HTERT RPE-1 (cell line): ENCODE results near the gene KIF5C.
"Not testable (repeated sequence)": the region's sequence is repeated elsewhere in the genome, so short reads cannot be mapped to it uniquely, and the experiment has no call there.

Experiments used
- in situ Hi-C: fragments of 300-500 bp; cut with MboI; formaldehyde crosslinking; loops from 4 replicates; pipeline ENCODE4 v1.14.3; 2020; ENCODE audit warnings: low sequenced_read_pairs

The KIF5C gene

DNA sequence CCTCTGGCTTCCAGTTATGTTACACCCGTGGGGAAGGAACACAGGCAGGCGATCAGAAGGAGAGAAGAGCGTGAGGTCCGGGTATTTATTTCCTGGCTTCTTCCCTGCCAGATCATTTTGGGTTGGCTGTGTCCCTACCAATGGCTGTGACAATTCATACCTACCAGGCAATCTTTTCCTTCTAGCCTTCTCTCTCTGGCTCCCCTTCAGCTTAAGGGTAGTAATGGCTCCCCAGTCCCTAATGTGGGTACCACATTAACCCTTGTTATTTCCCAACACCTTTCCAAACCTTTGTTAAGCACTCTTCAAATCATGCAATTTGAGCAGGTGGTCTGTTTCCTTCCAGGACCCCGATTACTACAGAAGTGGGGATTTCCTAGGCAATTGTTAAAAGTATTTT is 84.7 kb downstream of the KIF5C start:
- in situ Hi-C loops, result no loop called here

GRCh38 chr2:148960483-148960882 is 85.5 kb downstream of the KIF5C start:
- in situ Hi-C loops, result no loop called here

- in situ Hi-C loops, result no loop called here
Observed at GRCh38 chr2:148963461-148963860, 88.4 kb downstream of the KIF5C start.

DNA sequence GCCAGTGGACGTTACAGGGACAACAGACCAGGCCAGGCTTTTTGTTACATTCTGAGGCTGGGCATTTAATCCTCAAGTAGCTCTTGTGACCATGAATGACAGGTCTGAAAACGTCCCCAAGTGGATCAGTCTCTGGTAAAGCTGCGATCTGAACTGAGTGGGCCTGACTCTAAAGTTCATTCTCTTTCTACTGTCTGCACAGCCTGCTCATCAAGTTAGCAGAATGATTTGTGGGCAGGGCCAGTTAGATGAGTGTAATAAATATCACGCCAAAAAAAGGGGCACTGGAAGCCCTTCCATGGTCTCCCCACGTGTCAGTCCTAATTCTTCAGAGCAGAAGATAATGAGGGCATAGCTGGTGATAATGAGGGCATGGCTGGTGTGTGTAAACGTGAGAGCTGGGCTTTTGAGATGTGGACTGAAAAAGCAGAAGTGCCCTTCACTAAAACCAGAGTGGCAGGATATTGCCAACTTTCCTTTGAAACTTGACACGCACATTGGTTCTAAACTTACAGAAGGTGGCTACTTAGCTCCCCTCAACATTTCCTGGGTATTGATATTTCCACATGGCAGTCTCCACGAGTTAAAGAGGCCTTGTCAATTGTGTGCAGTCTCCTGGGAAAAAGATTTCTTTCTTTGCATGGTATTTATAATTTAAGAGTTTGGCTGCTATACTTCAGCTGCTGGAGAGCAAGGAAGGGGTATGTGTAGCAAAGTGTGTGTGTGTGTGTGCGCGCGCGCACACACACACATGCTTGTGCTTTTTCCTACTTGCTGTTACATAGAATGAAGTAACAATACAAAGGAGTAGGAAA is 90.8 kb downstream of the KIF5C start:
- in situ Hi-C loops, result no loop called here

DNA sequence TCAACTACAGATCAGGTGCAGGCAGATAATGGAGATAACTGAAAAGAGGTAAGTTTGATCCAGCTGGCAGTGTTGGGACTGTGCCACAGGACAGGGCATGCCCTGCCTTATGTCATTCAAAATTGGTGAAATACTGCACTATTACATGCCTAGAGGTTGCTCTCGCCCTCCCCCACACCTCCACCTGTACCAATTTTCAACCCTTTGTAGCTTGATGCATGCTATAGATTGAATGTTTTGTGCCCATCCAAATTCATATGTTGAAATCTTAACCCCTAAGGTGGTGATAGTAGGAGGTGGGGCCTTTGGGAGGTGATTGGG is 91.4 kb downstream of the KIF5C start:
- in situ Hi-C loops, result no loop called here

DNA sequence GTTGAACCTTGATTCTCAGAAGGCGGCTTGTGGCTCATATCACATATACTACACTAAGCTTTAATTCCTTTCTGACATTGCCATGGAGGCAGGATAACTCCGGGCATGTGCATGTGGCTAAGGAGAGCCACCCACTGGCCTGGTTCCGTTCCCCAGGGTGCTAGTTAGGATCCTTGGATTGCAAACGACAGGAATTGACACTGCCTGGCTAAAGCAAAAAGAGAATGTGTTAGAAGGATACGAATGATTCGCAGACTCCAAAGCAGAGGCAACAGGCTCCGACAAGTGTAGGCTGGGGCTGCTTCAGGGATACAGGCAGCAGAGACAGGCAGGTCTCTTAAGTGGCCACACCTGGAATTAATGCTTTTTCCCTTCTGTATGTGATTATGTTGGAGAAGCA is 92.0 kb downstream of the KIF5C start:
- in situ Hi-C loops, result no loop called here

GRCh38 chr2:148967578-148967977 is 92.6 kb downstream of the KIF5C start:
- in situ Hi-C loops, result no loop called here

- in situ Hi-C loops, result no loop called here
Observed at GRCh38 chr2:148968301-148968700, 93.3 kb downstream of the KIF5C start.

DNA sequence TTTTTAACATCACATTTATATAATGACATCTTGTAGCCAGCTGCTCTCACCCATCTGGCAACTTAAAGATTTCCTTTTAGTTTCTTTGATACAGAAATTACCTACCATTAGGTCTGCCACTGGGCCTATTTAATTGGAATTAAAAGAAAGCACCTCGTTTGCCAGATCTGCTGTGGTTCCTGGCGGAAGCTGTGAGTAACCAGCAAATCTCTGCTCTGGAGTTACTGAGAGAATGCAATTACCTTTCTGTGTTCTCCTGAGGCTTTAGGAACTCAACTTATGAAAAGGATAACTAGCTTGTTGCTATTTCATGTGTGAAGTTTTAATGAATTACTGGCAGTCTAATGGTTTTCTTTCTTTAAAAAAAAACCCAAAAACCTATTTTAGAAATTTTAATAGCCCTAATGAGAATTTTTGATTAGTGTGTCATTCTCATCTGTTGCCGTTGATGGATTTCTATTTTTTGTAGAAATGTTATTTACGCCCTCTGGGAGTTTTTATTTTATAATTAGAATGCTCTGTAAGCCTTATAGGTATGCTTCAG is 93.8 kb downstream of the KIF5C start:
- in situ Hi-C loops, result no loop called here

DNA sequence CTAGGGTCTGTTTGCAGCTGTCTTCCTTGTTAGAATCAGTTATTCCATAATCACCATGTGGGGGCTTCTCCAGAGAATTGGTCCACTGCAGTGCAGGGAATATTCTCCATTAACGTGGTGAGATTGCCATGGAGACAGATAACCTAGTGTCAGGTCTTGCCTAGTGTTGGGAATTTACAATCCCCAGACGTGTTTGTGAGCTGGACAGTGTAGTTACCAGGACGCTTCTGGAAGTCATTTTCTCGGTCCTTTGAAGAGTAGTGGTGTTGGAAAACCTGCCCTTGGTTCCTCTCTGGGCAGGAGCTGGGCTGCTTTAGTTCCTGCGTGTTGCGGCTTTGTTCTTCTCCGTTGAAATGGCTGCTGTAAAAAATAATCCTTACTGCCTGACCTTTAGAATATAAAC is 94.6 kb downstream of the KIF5C start:
- in situ Hi-C loops, result no loop called here

DNA sequence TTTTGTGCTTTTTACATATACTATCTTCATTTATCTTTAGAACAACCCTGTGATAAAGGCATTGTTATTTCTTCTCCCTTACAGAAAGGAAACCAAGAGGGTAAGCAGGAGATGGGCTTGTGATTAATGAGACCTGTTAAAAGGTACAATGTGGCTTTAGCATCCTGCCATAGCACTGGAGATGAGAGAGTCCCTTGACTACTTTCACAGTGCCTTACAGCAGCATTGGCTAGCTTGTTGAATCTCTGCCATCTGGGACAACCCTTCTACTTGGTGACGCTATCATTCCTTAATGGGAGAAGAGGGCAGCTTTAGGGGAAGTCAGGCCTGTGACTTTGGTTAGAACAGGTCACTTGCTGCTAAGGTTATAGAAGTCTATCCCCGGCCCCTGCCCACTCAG is 95.4 kb downstream of the KIF5C start:
- in situ Hi-C loops, result no loop called here

DNA sequence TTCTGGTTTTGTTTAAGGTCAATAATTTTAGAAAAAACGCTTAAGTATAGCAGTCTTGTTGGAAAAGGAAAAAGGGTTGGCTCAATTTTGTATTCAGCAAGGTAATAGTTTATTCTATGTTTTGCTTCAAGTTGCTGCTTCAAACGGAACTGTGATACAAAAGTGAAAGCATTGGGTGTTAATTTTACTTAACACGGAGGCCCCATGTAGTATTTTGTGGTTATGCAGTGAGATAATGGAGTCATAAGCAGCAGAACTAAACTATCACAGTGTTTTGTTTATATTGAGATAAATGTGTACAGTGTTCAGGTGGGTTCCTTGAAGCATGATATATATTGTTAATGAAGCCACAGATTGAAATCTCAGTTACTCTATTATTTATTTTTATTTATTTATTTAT is 96.5 kb downstream of the KIF5C start:
- in situ Hi-C loops, result no loop called here

DNA sequence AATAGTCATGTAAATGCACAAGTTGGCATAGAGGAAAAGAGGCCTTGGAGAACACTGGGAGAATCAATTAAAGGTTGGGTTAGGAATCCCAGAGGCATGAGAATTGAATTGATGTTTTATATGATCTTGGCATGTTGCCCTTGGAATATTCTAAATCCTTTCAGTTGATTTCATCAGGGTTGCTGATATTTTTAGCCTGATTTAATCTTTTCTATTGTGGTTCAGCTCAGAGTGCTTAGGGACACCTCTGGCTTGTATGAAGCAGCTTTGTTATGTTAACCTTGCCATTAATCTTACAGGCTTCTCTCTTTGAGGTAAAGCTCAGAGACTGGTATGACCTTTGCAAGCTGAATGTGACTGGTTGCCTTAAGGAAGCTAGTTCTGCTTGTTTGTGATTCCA is 99.1 kb downstream of the KIF5C start:
- in situ Hi-C loops, result no loop called here

- in situ Hi-C loops, result no loop called here
Observed at GRCh38 chr2:148978026-148978685, 103.1 kb downstream of the KIF5C start.

- in situ Hi-C loops, result no loop called here
Observed at GRCh38 chr2:148978706-148979105, 103.7 kb downstream of the KIF5C start.

- in situ Hi-C loops, result no loop called here
Observed at GRCh38 chr2:148979164-148979918, 104.3 kb downstream of the KIF5C start.

DNA sequence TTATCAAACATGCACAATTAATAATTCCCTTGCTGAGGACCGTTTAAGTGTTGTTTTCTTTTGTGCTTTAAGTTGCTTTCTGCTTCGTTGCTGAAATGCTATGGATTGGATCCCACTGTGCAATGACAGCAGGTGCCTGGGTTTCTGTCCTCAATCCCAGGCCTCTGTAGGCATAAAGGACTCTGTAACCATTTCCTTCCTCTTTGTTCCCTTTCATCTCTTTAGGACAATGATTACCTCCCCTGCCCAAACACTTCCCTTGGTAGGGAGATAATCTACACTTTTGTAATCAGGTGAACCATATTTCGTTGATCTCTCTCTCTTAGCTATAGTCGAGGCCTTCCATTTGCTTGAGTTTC is 104.9 kb downstream of the KIF5C start:
- in situ Hi-C loops, result no loop called here

- in situ Hi-C loops, result not testable (repeated sequence)
Observed at GRCh38 chr2:148980496-148980895, 105.5 kb downstream of the KIF5C start.

- in situ Hi-C loops, result no loop called here
Observed at GRCh38 chr2:148981324-148981723, 106.3 kb downstream of the KIF5C start.

DNA sequence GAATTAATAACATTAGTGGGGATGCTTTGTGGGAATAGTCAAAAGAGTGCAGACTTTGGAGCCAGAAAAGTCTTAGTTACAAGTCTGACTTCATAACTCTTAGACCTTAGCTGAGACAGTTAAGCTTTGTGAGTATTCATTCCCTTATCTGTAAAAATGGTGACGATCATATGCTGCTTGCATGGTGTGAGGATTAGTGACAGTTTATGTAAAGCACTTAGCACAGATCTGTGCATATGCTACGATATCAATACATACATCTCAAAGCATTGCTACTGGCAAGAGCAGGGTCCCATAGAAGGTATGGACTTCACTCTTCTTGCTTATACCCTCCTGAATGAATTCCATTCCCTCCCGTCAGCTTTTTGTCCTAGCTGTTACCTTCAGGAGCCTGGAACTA is 106.8 kb downstream of the KIF5C start:
- in situ Hi-C loops, result no loop called here

DNA sequence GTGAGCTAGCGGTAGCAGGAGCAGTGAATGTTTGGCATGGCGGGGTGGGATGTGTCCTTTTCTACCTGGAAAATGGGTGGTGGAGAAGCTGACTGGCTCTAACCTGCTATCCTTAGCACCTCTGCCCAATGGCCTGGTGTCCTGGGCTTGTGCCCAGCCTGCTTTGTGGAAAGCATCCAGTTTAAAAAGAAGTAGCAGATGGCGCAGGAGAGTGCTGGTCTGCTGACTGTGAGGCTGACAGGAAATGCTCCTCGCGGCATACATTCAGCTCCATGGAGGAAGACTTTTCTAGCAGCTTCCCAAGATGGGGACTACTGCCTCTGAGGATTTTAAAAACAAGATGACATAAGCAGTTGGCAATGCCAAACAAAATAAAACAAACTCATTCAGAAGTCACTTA is 107.3 kb downstream of the KIF5C start:
- in situ Hi-C loops, result no loop called here

DNA sequence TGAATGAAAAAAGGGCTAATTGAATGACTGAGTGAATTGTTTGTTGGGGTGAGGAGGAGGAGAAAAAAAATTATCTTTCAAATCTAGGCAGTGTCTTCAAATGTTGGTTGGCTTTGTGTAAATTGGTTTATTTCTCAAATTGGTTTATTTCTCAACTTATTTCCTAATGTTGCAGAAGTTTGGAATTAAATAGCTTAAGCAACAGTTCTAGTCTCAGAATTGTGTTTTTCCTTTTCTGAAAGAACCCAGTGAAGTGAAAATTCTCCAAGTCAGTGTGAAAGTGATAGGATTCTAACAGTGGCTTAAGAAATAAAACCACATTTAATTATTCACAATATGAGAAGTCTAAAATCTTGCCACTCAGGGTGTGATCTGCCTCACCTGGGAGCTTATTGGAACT is 108.9 kb downstream of the KIF5C start:
- in situ Hi-C loops, result no loop called here
